ENCODE measurements around the gene GNE.
"Not testable (repeated sequence)": the region's sequence is repeated elsewhere in the genome, so short reads cannot be mapped to it uniquely, and the experiment has no call there.

The GNE gene

DNA sequence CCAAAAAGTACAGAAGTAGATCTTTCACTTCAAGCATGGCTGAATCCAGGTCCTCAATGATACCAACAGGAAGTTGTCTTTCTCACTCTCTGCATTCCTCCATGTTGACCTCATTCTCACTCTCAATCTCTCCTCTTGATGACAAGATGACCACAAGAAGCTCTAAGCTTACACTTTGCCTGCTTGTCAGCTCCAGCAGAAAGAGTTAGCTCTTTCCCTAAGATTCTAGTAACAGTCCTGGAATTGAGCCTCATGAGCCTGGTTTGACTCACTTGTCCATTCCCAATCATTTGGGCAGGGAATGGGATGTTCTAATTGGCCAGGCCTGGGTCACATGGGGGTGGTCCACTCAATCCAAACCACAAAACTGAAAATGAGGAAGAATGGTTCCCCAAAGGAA, 70.8 kb downstream of the GNE start:
- peak overlapping the region; percentile 29 for H2BK120ac ChIP-seq (ENCODE audit: low read depth, low read length)
- H3K27me3 ChIP-seq (ENCODE audit: insufficient read depth, low read length, poor library complexity): no peaks in the 10 kb centered on the region
- H3K79me2 ChIP-seq (ENCODE audit: control insufficient read depth, insufficient read depth, low read length): peaks cover 15% of the 10 kb centered on the region
- H3K27ac ChIP-seq (ENCODE audit: low read depth, low read length): peak overlapping the region; percentile 38
- H4K8ac ChIP-seq (ENCODE audit: low read depth, low read length): no peak overlapping the region
- peaks cover 14% of the 10 kb centered on the region for H3K4me1 ChIP-seq (ENCODE audit: control insufficient read depth, low read depth, low read length)
- H2BK15ac ChIP-seq (replicated peaks; ENCODE audit: low read depth): no peak overlapping the region
- H3K36me3 ChIP-seq (ENCODE audit: control insufficient read depth, insufficient read depth, low read length): no peaks in the 10 kb centered on the region
- peak; percentile 91 for DNase-seq
- no peaks in the 10 kb centered on the region for H3K79me1 ChIP-seq (ENCODE audit: low read length)
- no peak overlapping the region for H3K23ac ChIP-seq (ENCODE audit: low read length)
- H3K56ac ChIP-seq (ENCODE audit: low read length): no peak overlapping the region
- peak overlapping the region; percentile 36 for H3K4ac ChIP-seq (ENCODE audit: low read depth, low read length)
- no peak overlapping the region for H4K5ac ChIP-seq (ENCODE audit: low read length)
- no peak overlapping the region for H3K4me3 ChIP-seq (ENCODE audit: low read length)
- H2AK5ac ChIP-seq (ENCODE audit: low read length): no peak overlapping the region
- H3K18ac ChIP-seq (ENCODE audit: low read length): no peak overlapping the region
- no peak overlapping the region for H2BK5ac ChIP-seq (ENCODE audit: low read length)
- H3K9ac ChIP-seq (ENCODE audit: low read length): no peak overlapping the region
- H3K4me2 ChIP-seq (ENCODE audit: low read length): no peak overlapping the region

DNA sequence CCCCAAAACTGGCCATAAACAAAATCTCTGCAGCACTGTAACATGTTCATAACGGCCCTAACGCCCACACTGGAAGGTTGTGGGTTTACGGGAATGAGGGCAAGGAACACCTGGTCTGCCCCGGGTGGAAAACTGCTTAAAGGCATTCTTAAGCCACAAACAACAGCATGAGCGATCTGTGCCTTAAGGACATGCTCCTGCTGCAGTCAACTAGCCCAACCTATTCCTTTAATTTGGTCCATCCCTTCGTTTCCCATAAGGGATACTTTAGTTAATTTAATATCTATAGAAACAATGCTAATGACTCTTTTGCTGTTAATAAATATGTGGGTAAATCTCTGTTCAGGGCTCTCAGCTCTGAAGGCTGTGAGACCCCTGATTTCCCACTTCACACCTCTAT, 78.0 kb downstream of the GNE start:
- H2BK5ac ChIP-seq (ENCODE audit: low read length); H3K4ac ChIP-seq (ENCODE audit: low read depth, low read length); H4K8ac ChIP-seq (ENCODE audit: low read depth, low read length); H3K4me1 ChIP-seq (ENCODE audit: control insufficient read depth, low read depth, low read length); H3K27ac ChIP-seq (ENCODE audit: low read depth, low read length); H3K79me1 ChIP-seq (ENCODE audit: low read length); H3K4me2 ChIP-seq (ENCODE audit: low read length); DNase-seq; H3K27me3 ChIP-seq (ENCODE audit: insufficient read depth, low read length, poor library complexity); H3K56ac ChIP-seq (ENCODE audit: low read length); H3K9ac ChIP-seq (ENCODE audit: low read length); H2BK120ac ChIP-seq (ENCODE audit: low read depth, low read length); H3K23ac ChIP-seq (ENCODE audit: low read length); H3K4me3 ChIP-seq (ENCODE audit: low read length); H3K36me3 ChIP-seq (ENCODE audit: control insufficient read depth, insufficient read depth, low read length); H3K79me2 ChIP-seq (ENCODE audit: control insufficient read depth, insufficient read depth, low read length); H2AK5ac ChIP-seq (ENCODE audit: low read length); H4K5ac ChIP-seq (ENCODE audit: low read length); H3K18ac ChIP-seq (ENCODE audit: low read length); H2BK15ac ChIP-seq (replicated peaks; ENCODE audit: low read depth): not testable (repeated sequence)
- WGBS (ENCODE audit: extremely low coverage, insufficient coverage, low lambda C conversion rate): no CpG with 5 or more reads among the region's 6 CpGs

DNA sequence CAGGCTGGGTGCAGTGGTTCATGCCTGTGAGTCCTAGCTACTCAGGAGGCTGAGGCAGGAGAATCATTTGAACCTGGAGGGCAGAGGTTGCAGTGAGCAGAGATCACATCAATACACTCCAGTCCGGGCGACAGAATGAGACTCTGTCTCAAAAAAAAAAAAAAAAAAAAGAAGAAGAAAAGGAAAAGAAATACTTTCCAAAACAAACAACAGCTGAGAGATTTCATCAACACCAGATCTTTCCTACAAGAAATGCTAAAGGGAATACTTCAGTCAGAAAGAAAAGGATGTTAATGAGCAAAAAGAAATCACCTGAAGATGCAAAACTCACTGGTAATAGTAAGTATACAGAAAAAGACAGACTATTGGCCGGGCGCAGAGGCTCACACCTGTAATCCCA, 80.7 kb downstream of the GNE start:
- Histone ChIP-seq H4K5ac (ENCODE audit: low read length) (no peak overlapping the region), H3K4me1 (ENCODE audit: control insufficient read depth, low read depth, low read length) (no peaks in the 10 kb centered on the region), H3K79me1 (ENCODE audit: low read length) (no peaks in the 10 kb centered on the region), H2BK5ac (ENCODE audit: low read length) (no peak overlapping the region), H3K56ac (ENCODE audit: low read length) (no peak overlapping the region), H3K9ac (ENCODE audit: low read length) (no peak overlapping the region), H2AK5ac (ENCODE audit: low read length) (no peak overlapping the region), H3K4me3 (ENCODE audit: low read length) (no peak overlapping the region), H3K23ac (ENCODE audit: low read length) (no peak overlapping the region), H3K4me2 (ENCODE audit: low read length) (no peak overlapping the region), H3K27ac (ENCODE audit: low read depth, low read length) (no peak overlapping the region), H2BK120ac (ENCODE audit: low read depth, low read length) (no peak overlapping the region), H2BK15ac (replicated peaks; ENCODE audit: low read depth) (no peak overlapping the region), H4K8ac (ENCODE audit: low read depth, low read length) (no peak overlapping the region), H3K79me2 (ENCODE audit: control insufficient read depth, insufficient read depth, low read length) (no peaks in the 10 kb centered on the region), H3K18ac (ENCODE audit: low read length) (no peak overlapping the region), H3K27me3 (ENCODE audit: insufficient read depth, low read length, poor library complexity) (no peaks in the 10 kb centered on the region), H3K4ac (ENCODE audit: low read depth, low read length) (no peak overlapping the region), H3K36me3 (ENCODE audit: control insufficient read depth, insufficient read depth, low read length) (no peaks in the 10 kb centered on the region)
- WGBS (ENCODE audit: extremely low coverage, insufficient coverage, low lambda C conversion rate): no CpG with 5 or more reads among the region's 4 CpGs
- no peak for DNase-seq

DNA sequence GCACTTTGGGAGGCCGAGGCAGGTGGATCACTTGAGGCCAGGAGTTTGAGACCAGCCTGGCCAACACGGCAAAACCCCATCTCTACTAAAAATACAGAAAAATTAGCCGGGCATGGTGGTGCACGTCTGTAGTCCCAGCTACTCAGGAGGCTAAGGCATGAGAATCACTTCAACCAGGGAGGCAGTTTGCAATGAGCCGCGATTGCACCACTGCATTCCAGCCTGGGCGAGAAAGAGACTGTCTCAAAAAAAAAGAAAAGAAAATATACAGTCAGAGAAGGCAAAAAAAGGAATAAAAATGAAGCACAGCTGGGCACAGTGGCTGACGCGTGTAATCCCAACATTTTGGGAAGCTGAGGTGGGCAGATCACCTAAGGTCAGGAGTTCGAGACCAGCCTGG, 81.8 kb downstream of the GNE start:
- H3K36me3 ChIP-seq (ENCODE audit: control insufficient read depth, insufficient read depth, low read length); H3K27ac ChIP-seq (ENCODE audit: low read depth, low read length); H3K79me2 ChIP-seq (ENCODE audit: control insufficient read depth, insufficient read depth, low read length); H2AK5ac ChIP-seq (ENCODE audit: low read length); H4K8ac ChIP-seq (ENCODE audit: low read depth, low read length); H2BK5ac ChIP-seq (ENCODE audit: low read length); H3K79me1 ChIP-seq (ENCODE audit: low read length); H3K4me1 ChIP-seq (ENCODE audit: control insufficient read depth, low read depth, low read length); H2BK120ac ChIP-seq (ENCODE audit: low read depth, low read length); H2BK15ac ChIP-seq (replicated peaks; ENCODE audit: low read depth); H3K56ac ChIP-seq (ENCODE audit: low read length); H3K23ac ChIP-seq (ENCODE audit: low read length); DNase-seq; H3K18ac ChIP-seq (ENCODE audit: low read length); H3K9ac ChIP-seq (ENCODE audit: low read length); H4K5ac ChIP-seq (ENCODE audit: low read length); H3K4ac ChIP-seq (ENCODE audit: low read depth, low read length); H3K27me3 ChIP-seq (ENCODE audit: insufficient read depth, low read length, poor library complexity); H3K4me3 ChIP-seq (ENCODE audit: low read length); H3K4me2 ChIP-seq (ENCODE audit: low read length): not testable (repeated sequence)
- no CpG with 5 or more reads among the region's 10 CpGs for WGBS (ENCODE audit: extremely low coverage, insufficient coverage, low lambda C conversion rate)

DNA sequence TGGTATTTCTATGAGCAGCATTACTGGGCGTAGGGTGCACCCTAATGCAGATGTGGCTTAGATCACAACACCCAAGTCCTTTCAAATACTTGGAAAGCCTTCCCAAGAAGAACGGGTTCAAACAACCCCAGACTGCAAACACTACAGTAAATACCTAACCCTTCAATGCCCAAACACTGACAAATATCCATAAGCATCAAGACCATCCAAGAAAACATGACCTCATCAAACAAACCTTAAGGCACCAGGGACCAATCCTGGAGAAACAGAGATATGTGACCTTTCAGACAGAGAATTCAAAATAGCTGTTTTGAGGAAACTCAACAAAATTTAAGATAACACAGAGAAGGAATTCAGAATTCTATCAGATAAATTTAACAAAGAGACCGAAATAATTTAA, 83.0 kb downstream of the GNE start:
- not testable (repeated sequence) for H4K5ac ChIP-seq (ENCODE audit: low read length); H2BK5ac ChIP-seq (ENCODE audit: low read length); H3K56ac ChIP-seq (ENCODE audit: low read length); H3K4me2 ChIP-seq (ENCODE audit: low read length); DNase-seq; H3K27ac ChIP-seq (ENCODE audit: low read depth, low read length); H3K4me3 ChIP-seq (ENCODE audit: low read length); H2BK120ac ChIP-seq (ENCODE audit: low read depth, low read length); H2AK5ac ChIP-seq (ENCODE audit: low read length); H3K79me1 ChIP-seq (ENCODE audit: low read length); H3K79me2 ChIP-seq (ENCODE audit: control insufficient read depth, insufficient read depth, low read length); H4K8ac ChIP-seq (ENCODE audit: low read depth, low read length); H3K27me3 ChIP-seq (ENCODE audit: insufficient read depth, low read length, poor library complexity); H3K9ac ChIP-seq (ENCODE audit: low read length); H3K23ac ChIP-seq (ENCODE audit: low read length); H2BK15ac ChIP-seq (replicated peaks; ENCODE audit: low read depth); H3K36me3 ChIP-seq (ENCODE audit: control insufficient read depth, insufficient read depth, low read length); H3K4ac ChIP-seq (ENCODE audit: low read depth, low read length); H3K4me1 ChIP-seq (ENCODE audit: control insufficient read depth, low read depth, low read length); H3K18ac ChIP-seq (ENCODE audit: low read length)
- no CpG with 5 or more reads among the region's 3 CpGs for WGBS (ENCODE audit: extremely low coverage, insufficient coverage, low lambda C conversion rate)

DNA sequence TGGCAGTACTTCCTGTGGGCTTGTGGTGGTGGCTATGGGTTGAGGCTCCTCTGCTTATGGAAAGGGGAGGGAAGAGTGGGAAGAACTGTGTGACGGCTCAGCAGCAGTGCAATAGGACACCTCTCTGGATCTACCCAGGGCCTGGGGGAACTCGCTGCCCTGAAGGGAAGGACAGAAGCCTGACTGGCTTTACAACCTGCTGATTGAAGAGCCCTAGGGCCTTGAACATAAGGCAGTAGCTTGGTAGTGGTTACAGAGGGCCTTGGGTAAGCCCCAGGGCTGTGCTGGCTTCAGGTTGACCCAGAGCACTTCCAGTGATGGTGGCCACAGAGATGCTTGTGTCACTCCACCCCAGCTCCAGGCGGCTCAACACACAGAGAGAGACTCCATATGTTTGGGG, 83.5 kb downstream of the GNE start:
- no CpG with 5 or more reads among the region's 3 CpGs for WGBS (ENCODE audit: extremely low coverage, insufficient coverage, low lambda C conversion rate)
- Histone ChIP-seq H4K8ac (ENCODE audit: low read depth, low read length) (no peak overlapping the region), H2BK5ac (ENCODE audit: low read length) (no peak overlapping the region), H3K4me3 (ENCODE audit: low read length) (no peak overlapping the region), H3K79me1 (ENCODE audit: low read length) (no peaks in the 10 kb centered on the region), H3K27me3 (ENCODE audit: insufficient read depth, low read length, poor library complexity) (no peaks in the 10 kb centered on the region), H2AK5ac (ENCODE audit: low read length) (no peak overlapping the region), H3K23ac (ENCODE audit: low read length) (no peak overlapping the region), H3K4me1 (ENCODE audit: control insufficient read depth, low read depth, low read length) (no peaks in the 10 kb centered on the region), H2BK120ac (ENCODE audit: low read depth, low read length) (no peak overlapping the region), H3K56ac (ENCODE audit: low read length) (no peak overlapping the region), H3K4ac (ENCODE audit: low read depth, low read length) (no peak overlapping the region), H3K9ac (ENCODE audit: low read length) (no peak overlapping the region), H3K36me3 (ENCODE audit: control insufficient read depth, insufficient read depth, low read length) (no peaks in the 10 kb centered on the region), H3K27ac (ENCODE audit: low read depth, low read length) (no peak overlapping the region), H3K4me2 (ENCODE audit: low read length) (no peak overlapping the region), H3K79me2 (ENCODE audit: control insufficient read depth, insufficient read depth, low read length) (no peaks in the 10 kb centered on the region), H2BK15ac (replicated peaks; ENCODE audit: low read depth) (no peak overlapping the region), H4K5ac (ENCODE audit: low read length) (no peak overlapping the region), H3K18ac (ENCODE audit: low read length) (no peak overlapping the region)
- DNase-seq: peak; percentile 57

Data from mesendoderm (in vitro differentiated cells).